Measurements from ENCODE around the gene TMEM151B. TPM values are rescaled to one million over a fixed set of nuclear protein-coding genes. Genes with fewer than 3 reads are reported as not detected.

The TMEM151B gene
- total and polyA plus RNA-seq, 2 of the 13 experiments (the other 11 are each of a cell fraction or from before 2014, with no cell fraction given) = not detected

- no peak for TF ChIP-seq ZNF24 (IDR thresholded peaks at IDR 0.05)
- TF ChIP-seq ZUFSP (CRISPR knock-in tag; IDR thresholded peaks at IDR 0.05; ENCODE audit: borderline replicate concordance) = no peak
- TF ChIP-seq KDM5B (CRISPR knock-in tag; IDR thresholded peaks at IDR 0.05; ENCODE audit: borderline replicate concordance) = peak; percentile 29
- no peak for TF ChIP-seq ZNF770 (CRISPR knock-in tag; IDR thresholded peaks at IDR 0.05)
- TF ChIP-seq ARID3A (IDR thresholded peaks at IDR 0.05; ENCODE audit: low read depth, low read length) = 0 out of 2 replicates have a peak, but pooled peaks have one; percentile 25
- no peak for TF ChIP-seq ZNF501 (CRISPR knock-in tag; IDR thresholded peaks at IDR 0.05)
- no peak for TF ChIP-seq ZNF382 (CRISPR knock-in tag; IDR thresholded peaks at IDR 0.05; ENCODE audit: borderline replicate concordance)
- TF ChIP-seq POLR2AphosphoS5 (IDR thresholded peaks at IDR 0.05; ENCODE audit: low read depth, low read length) = no peak
- TF ChIP-seq KIAA2018 (CRISPR knock-in tag; IDR thresholded peaks at IDR 0.05; ENCODE audit: borderline replicate concordance) = no peak
- no peak for TF ChIP-seq XBP1 (CRISPR knock-in tag; IDR thresholded peaks at IDR 0.05)
- TF ChIP-seq GZF1 (CRISPR knock-in tag; IDR thresholded peaks at IDR 0.05) = no peak
- no peak for TF ChIP-seq SOX13 (IDR thresholded peaks at IDR 0.05)
- peak in 1 of 2 experiments; percentile 51; a peak in 1 of 4 replicates for TF ChIP-seq SOX13 (CRISPR knock-in tag; conservative IDR thresholded peaks at IDR 0.05 in 1 of 2, IDR thresholded peaks at IDR 0.05 in 1 of 2)
- peak; percentile 54; the same call in 1 of the 2 replicates for TF ChIP-seq SMC3 (IDR thresholded peaks at IDR 0.05; ENCODE audit: low read length)
- no peak for TF ChIP-seq NR2F2 (IDR thresholded peaks at IDR 0.05; ENCODE audit: borderline replicate concordance, low read depth)
- no peak for TF ChIP-seq ZBTB21 (CRISPR knock-in tag; IDR thresholded peaks at IDR 0.05)
These were observed 48.8 kb upstream of the TMEM151B start (continued) for GRCh38 chr6:44221291-44221960.

Measured in HepG2 (cell line).